CD4-positive, alpha-beta T cell treated with Interleukin-4 for 1 hour (primary cell): ENCODE measurements around the gene FNIP1.
"Not testable (repeated sequence)": the region's sequence is repeated elsewhere in the genome, so short reads cannot be mapped to it uniquely, and the experiment has no call there.

Experiments used
- DNase-seq, 2 donors: peaks; one replicate each; pipeline ENCODE4 v3.0.0-alpha.2; 2020 to 2022

FNIP1 gene

DNA sequence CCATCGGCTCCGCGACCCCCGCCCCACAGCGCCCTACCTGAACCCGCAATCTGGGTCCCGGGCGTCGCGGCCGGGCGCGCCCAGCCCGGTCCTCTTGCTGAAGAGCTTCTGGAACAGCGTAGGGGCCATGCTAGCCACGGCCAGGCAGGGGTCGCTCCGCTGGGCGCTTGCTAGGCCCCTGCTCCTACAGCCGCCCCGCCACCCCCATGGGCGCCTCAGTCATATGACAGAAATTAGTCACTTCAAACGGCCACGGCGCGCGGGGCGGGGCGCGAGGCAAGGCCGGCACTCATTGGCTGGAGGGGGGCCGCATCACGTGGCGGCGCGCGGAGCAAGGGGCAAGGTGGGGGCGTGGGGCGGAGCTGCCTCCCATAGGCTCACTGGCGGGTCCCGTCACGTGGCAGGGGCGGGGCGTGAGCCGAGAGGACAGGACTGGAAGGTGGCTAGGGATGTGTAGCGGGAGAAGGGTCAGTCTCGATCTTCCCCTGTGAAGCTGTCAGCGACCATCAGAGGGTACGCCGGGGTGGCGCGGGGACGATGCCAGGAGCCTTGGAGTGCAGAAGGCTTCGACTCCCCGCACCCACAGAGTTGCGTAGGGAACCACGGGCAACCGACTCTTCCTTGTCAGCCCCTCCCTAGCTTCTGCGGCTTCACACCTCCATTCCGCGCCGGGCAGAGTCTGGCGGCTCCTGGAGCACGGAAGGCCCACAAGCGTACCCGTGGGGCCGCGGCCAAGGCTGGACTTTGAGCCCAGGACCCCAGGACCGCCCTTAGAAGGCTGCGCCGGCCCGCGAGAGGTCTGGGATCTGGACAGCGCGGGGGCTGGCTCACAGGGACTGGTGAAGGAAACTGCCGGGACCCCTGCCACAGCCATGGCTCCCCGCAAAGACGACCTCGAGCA lies at the start of gene FNIP1:
TSS of gene FNIP1 (minus strand) at position 225 of the 901 bp plus-strand sequence. CDS start at position 129, 96 bp downstream.
- DNase-seq = peak; percentile 97

DNA sequence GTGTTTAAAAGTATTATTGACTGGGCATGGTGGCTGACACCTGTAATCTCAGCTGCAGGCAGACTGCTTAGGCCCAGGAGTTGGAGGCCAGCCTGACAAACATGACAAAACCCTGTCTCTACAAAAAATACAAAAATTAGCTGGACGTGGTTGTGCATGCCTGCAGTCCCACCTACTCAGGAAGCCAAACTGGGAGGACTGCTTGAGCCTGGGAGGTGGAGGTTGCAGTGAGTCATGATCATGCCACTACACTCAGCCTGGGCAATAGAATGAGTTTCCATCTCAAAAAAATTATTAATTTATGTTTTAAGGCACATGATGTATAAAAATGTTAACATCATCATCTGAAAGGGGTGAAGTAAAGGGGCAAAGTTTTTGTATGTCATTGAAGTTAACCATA lies 49.7 kb upstream of the FNIP1 start:
- DNase-seq = no peak

DNA sequence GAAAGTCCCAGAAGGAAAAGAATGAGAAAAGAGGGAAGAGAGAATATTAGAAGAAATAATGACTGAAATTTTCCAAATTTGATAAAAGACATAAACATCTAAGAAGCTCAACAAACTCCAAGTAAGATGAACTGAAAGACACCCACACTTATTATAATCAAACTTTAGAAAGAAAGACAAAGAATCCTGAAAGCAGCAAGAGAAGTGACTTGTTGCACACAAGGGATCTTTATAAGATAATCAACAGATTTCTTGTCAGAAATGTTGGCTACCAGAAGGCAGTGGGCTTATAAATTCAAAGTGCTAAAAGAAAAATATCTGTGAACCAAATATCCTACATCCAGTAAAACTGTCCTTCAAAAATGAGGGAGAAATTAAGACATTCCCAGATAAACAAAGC lies 49.0 kb upstream of the FNIP1 start:
- no peak for DNase-seq

DNA sequence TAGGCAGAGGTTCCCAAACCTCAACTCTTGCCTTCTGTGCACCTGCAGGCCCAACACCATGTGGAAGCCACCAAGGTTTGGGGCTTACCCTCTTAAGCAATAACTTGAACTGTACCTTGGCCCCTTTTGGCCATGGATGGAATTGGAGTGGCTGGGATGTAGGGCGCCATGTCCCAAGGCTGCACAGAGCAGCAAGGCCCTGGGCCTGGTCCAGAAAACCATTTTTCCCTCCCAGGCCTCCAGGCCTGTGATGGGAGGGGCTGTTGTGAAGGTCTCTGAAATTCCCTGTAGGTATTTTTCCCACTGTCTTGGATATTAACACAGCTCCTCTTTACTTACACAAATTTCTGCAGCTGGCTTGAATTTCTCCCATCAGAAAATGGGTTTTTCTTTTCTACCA lies 46.2 kb upstream of the FNIP1 start:
- not testable (repeated sequence) for DNase-seq

DNA sequence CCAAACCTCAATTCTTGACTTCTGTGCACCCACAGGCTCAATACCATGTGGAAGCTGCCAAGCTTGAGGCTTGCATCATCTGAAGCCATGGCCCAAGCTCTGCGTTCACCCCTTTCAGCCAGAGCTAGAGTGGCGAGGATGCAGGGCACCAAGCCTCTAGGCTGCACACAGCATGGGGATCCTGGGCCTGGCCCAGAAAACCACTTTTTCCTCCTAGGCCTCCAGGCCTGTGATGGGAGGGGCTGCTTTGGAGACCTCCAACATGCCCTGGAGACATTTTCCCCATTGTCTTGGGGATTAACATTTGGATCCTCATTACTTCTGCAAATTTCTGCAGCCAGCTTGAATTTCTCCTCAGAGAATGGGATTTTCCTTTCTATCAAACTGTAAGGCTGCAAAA lies 35.9 kb upstream of the FNIP1 start:
- DNase-seq = not testable (repeated sequence)

DNA sequence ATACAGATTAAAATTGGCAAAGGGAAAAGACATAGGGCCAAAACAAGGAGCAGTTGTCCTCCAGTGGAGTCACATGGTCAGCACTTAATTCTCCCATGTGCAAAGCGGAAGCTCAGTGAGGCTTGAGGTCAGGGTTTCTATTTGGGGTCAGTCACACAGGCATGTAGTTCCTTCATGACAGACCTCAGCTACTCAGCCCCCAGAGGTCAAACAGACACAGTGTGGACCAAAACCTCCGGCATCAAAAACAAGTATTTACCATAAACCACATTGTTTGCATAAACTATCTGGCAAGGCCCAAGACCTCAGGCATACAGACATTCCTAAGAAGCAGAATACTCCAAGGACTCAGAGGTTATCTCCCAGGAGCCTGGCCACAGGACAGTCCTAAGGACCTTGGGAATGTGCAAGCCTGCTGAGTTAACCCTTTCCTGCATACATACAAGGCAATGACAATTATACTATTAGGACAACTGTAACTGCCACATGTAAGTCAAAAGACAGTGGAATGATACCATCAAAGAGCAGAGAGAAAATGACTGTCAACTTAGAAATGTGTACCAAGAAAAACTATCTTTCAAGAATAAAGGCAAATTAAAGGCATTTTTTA lies 28.7 kb upstream of the FNIP1 start:
- DNase-seq = no peak

DNA sequence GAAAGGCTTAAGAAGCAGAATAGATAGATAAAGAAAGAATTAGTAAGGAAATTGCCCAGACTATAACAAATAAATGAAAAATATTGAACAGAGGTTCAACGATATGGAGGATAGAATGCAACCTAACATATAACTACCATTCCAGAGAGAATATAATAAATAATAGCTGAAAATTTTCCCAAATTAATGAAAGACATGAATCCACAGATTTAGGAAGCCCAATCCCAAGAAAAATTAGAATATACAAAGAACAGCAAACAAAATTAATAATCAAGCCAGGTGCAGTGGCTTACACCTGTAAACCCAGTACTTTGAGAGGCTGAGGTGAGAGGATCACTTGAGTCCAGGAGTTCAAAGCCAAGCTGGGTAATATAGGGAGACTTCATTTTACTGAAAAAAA lies 27.8 kb upstream of the FNIP1 start:
- no peak for DNase-seq

DNA sequence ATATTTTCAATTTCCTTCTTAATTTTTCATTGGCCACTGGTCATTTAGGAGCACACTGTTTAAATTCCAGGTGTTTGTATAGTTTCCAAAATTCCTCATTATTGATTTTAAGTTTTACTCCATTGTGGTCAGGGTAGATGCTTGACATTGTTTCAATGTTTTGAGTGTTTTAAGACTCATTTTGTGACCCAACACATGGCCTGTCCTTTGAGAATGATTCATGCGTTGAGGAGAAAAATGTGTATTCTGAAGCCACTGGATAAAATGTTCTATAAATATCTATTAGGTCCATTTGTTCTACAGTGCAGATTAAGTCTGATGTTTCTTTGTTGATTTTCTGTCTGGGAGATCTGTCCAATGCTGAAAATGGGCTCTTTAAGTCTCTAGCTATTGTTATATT lies 24.4 kb upstream of the FNIP1 start:
- no peak for DNase-seq

DNA sequence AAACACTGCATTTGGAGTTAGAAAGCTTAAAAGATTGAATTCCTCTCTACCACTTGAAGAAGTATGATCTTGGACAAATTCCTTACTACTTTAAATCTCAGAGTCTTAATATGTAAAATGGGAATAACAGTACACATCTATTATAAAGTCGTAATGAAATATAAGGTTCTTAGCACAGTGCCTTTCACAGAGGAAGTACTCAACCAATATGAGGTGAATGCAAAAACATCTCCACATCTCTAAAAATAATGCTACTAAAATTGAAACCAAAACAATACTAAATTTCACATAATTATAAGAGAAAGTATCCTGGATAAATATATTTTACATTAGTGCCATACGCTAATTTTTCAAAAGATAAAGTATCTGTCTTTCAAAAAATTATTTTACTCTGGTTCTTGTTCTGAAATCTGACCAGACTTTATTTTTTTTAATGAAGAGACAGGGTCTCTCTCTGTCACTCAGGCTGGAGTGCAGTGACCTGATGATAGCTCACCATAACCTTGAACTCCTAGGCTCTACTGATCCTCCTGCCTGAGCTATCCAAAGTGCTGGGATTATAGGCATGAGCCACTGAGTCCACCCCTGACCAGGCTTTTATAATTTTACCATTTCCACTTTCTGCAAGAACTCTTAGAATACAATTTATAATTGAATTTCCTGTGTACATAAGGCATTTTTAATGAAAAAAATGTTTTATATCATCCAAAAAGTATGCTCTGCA lies 21.3 kb upstream of the FNIP1 start:
- no peak for DNase-seq

DNA sequence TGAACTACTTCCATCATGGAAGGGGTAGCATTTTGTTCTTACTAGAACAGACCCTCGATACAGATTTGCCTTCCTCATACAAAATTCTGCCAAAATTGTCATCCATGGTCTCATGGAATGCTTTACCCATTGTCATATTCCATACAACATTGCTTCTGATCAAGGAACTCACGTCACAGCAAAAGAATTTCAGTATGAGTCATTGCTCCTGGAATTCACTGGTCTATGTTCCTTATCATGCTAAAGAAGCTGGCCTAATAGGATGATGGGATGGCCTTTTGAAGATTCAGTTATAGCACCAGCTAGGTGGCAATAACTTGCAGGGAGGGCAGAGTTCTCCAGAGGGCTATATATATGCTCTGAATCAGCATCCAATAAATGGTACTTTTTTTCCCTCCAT lies 18.2 kb upstream of the FNIP1 start:
- DNase-seq = no peak

DNA sequence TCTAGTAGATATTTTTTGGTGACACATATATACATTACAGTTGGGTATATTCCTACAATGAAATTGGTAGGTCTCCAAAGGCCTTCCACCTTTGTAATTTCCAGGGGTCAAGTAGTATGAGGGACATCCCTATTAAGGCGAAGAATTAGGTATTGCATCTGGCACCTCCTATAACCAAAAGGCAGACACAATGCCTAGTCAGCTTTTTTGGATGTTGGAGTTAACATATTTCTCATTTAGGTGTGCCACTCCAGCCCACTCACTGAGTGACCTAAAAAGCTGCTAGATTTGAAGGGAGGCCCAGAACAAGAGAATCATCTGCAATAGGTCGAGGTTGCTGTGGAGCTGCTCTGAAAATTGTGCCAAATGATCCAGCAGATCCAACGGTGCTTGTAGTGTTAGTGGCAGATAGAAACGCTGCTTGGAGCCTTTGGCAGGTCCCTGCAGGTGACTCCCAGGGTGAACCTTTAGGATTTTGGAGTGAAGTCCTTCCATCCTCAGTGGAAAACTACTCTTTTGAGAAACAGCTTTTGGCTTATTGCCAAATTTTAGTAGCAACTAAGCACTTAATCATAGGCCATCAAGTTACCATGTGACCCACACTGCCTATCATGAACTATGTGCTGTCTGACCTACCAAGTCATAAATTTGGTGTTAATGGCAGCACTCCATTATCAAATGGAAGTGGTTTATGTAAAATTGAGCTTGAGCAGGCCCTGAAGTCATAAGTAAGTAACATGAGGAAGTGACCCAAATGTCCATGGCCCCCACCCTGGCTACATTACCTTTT lies 15.7 kb upstream of the FNIP1 start:
- DNase-seq = no peak

DNA sequence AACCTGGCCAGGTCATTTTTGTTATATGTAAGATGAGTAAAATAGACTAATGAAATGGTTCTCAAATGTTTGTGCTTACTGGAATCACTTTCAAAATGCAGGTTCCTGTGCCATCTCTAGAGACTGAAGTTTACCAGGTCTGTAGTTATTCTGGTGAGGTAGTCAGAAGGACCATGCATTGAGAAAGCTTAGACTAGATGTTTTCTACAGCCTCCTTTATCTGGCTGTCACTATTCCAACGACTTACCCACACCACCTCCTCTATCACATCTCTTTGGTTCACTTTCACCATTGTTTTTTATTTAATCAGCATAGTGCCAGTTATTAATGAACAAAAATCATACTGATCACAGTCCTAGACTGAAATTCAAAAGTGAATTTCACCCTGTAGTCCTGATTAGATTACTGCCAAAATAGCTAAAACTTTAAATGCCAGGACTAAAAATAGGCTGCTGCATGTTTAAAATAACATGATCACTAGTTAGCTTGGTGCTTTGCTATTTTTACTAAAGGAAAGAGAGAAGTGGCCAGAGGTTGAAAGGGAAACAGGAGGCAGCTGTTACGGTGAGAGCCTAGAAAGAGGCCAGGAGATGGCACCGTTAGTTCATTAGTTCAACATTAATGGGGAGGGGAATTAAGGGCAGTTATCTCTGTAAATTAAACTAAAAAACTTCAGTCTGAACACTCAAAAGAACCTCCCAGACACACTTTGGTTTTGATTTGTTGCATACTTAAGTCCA lies 13.9 kb upstream of the FNIP1 start:
- peak in 1 of 2 donors; percentile 36 for DNase-seq

DNA sequence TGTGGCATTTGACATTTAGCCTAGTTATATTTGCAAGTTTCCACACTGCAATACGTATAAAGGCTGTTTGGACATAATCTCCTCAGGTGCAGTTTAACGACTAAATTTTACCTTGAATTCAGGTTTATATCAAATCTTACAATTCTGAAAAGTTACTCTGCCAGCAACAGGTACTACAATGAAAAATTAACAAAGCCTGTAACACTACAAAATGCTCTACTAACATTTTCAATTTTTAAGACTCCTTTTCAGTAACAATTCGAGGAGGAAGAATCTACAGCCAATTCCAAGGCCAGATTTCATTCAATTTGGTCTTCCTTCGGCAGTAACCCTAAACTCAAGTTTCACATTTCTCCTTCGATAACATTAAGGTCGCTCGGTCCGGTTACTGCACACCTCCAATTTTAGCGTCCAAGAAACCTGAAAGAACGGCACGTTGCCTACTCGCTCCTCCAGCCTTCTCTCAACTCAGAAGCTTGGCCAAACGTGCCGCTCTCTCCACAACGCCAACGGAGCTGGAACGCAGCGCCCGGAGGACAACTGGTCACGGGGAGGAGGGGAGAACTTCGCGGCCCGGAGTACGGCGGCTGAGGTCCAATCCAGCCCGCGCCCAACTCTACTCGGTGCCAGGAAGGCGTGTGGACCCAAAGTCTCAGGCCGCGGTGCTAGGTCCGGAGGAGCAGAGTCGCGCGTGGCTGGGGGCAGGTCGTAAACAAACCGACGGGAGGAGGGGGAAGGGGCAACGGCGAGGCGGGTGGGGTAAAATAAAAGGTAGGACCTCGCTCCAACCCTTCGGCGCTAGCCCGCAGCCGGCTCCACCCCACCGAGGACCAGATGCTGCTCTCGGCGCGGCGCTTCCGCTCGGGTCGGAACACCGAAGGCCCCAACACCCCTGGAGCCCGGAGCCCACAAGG lies 681 bp downstream of the FNIP1 start:
- peak; percentile 34 to 39 for DNase-seq

DNA sequence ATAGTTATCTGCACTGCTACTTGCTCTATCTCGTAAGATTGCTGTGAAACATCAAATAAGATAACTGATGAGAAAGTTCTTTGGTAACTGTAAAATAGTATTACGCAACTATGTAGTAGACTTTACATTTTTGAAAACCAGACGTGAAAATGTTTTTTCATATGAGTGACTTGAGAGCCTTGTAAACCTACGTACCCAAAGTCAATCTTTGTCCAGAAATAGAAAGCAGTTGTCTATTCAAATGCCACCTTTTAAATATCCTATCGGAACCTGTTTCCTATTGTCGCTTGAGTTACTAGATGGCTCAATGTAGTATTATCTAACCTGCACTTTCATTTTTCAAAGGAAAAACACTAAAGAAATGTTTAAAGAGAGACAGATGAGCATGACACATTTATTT lies 1.6 kb downstream of the FNIP1 start:
- no peak for DNase-seq

DNA sequence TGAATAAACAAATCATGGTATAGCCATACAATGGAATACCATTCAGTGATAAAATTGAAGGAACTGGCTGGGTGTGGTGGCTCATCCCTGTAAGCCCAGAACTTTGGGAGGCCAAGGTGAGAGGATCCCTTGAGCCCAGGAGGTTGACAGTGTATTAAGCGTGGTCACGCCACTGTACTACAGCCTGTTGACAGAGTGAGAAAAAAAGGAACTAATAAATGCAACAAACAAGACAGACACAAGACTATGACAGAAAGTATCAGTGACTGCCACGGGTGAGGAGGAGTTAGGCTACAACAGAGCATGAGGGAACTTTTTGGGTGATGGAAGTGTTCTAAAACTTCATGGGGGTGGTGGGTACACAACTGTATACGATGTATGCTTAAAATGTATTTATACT lies 2.2 kb downstream of the FNIP1 start:
- peak in 1 of 2 donors; percentile 12 for DNase-seq

DNA sequence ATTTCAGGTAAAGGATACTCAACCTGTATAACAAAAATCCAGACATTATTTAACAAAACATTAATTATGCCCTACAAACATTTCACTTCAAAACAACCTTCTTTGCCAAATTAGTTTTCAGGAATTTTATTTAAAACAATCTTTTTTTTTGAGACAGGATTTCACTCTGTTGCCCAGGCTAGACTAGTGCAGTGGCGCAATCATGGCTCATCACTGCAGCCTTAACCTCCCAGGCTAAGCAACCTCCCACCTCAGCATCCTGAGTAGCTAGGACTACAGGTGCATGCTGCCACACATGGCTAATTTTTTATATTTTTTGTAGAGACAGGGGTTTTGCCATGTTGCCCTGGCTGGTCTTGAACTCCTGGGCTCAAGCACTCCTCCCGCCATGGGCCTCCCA lies 3.9 kb downstream of the FNIP1 start:
- no peak for DNase-seq

DNA sequence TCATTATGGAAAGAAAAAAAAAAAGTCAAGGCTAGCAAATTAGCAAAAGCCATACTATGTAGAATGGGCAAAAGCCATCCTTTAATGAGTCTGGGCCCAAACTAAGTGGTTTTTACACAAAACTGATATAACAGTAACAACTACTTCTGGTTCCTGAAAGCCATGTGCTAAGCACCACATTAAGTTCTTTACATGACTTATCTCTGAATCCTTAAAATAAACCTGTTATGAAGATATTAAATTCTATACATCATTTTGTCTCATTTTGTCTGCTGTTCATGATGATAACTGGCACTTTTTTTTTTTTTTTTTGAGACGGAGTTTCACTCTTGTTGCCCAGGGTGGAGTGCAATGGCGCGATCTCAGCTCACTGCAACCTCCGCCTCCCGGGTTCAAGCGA lies 5.0 kb downstream of the FNIP1 start:
- DNase-seq = no peak

DNA sequence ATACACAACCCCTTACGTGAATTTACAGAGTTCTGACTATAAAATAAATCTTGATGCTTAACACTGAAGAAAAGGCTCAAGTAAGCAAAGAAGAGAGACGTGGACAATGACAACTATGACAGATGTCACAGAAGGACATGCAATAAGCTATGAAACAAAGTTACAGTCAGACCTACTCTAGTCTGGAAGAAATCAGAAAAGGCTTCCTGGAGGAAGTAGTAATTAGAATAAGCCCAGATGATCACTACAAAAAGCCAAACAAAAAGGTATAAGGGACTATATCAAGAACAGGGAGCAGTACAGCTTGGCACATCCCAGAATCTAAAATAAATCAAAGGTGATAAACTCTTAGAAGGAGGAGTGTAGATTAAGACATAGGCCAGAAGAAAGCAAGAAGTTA lies 6.3 kb downstream of the FNIP1 start:
- DNase-seq = no peak

DNA sequence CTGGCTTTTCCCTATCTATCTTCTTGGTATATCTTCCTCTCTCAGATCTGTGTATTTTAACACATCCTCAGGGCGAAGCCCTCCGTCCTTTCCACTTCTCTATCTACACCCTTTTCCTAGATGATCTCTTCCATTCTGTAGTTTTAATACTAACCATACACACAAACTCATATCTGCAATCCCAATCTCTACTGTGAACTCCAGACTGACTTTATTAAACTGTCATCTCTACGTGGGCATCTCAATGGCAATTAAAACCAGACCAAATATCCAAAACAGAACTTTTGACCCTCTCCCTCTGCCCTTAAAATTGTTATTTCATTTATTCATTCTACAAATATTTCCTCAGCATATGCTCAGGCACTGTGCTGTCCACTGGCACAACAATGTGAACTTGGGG lies 7.1 kb downstream of the FNIP1 start:
- DNase-seq = no peak

DNA sequence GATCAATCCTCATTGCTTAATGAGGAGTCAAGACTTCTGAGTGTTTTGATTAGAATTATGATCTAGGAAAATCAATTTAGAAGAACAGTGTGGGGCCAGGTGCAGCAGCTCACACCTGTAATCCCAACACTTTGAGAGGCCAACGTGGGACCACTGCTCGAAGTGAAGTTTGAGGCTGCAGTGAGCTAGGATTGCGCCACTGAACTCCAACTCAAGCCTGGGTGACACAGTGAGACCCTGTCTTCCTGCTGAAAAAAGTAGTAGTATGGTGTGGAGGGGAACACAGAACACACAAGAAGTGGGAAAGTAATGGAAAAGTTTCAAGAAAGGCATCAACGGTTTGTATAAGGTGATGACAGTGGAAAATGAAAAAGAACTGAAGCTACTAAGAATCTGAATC lies 9.1 kb downstream of the FNIP1 start:
- no peak for DNase-seq
